GM19043 (cell line): ENCODE results near the gene ARHGAP22.

Experiments
- ATAC-seq: cut with Tn5 transposase; IDR thresholded peaks from one replicate; pipeline ENCODE4 v1.9.1; 2021; ENCODE audit warnings: low read depth; ENCODE audit not compliant: unreplicated experiment

The ARHGAP22 gene

DNA sequence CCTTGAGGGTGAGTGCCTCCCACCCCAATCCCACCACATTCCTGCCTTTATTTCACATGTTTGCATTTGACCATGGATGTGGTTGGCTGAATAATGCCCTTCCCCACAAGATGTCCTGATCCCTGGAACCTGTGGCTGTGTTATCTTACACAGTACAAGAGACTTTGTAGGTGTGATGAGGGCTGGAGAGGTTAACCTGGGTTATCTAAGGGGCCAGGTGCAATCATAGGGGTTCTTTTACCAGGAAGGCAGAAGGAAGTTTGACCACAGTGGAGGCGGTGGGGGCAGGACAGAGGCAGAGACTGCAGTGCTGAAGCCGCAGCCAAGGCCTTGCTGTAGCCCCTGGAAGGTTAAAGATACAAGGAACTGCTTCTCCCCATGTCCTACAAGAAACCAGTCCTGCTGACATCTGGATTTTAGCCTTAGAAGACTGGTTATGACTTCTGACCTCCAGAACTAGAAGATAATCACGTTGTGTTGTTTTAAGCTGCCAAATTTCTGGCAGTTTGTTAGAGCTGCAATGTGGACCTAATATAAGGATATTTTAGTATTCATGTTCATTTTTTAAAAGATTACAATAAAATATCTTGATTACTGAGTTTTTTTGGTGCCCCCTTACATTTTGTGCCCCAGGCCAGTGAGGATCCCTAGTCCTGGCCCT, 136.6 kb downstream of the ARHGAP22 start:
- no peak for ATAC-seq

DNA sequence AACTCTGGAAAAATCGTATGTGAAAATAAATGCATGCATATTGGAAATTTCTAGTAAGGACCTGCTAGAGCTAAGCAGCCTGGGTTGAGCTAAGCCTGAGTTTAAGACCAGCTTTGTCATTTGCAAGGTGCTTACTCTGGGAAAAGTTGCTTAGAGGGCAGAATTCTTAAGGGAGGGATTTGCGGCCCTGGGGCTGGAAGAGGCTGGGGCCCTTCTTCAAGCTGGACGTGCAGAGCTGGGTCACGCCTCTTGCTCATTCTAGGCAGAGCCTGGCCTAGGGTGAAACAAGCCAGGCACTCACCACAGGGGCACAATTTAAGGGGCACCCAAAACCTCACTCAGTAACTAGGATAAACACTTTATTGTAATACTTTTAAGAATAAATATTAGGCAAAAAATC, 137.2 kb downstream of the ARHGAP22 start:
- no peak for ATAC-seq

DNA sequence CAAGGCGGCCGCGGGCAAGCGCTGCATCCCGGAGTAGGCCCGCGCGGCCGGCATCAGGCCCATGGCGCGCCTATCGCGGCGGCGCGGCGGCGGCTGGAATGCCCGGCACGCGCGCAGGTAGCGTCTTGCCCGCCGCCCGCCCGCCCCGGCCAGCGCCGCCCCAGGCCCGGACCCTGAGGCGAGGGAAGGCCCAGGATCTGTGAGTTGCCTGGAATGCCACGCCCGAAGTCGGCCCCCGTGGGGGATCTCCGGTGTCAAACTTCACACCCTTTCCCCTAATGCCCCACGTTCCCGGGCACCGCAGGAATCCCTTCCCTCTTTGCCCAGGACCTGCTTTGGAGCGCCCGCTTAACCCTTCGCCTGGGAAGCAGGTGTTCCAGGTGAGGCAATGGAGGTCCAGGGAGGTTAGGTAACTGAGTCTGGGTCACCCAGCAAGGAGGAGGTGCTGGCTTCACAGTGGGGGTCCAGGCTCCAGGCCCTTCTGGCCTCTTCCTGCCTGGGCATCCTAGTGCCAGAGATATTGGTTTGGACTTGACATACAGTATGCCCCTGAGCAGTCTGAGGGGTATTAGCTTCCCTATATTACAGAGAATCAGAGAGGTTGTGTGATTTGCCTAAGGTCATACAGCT, 138.1 kb downstream of the ARHGAP22 start:
- no peak for ATAC-seq

DNA sequence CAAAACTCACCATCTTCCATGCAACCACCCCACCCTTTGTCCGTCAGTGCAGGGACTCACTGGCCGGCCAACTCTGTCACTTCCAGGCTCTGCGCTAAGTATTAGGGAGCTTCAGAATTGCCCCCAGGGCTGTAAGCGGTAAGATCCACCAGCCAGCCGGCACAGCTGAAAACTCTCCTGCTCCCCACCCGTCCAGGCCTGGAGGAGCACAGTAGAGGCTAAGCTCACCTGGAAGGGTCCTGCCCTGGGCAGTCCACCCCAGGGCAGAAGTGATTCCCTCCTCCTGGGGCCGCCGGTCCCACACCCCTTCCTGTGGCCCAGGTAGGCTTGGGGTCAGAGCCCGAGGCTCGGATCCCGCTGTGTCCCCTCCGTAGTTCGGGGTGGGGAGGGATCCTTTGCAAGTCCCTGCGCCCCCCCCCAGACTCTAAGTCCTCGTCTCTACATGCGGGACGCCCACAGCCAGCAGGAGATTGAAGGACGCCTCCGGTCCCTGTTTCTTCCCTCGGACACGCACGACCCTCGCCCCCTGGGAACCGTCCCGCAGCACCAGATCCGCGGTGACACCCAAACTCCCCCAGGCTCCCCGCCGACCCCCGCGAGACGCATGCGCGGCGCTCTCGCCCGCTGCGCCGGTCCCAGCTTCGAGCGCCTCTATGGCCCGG, 138.9 kb downstream of the ARHGAP22 start:
- ATAC-seq, result no peak

DNA sequence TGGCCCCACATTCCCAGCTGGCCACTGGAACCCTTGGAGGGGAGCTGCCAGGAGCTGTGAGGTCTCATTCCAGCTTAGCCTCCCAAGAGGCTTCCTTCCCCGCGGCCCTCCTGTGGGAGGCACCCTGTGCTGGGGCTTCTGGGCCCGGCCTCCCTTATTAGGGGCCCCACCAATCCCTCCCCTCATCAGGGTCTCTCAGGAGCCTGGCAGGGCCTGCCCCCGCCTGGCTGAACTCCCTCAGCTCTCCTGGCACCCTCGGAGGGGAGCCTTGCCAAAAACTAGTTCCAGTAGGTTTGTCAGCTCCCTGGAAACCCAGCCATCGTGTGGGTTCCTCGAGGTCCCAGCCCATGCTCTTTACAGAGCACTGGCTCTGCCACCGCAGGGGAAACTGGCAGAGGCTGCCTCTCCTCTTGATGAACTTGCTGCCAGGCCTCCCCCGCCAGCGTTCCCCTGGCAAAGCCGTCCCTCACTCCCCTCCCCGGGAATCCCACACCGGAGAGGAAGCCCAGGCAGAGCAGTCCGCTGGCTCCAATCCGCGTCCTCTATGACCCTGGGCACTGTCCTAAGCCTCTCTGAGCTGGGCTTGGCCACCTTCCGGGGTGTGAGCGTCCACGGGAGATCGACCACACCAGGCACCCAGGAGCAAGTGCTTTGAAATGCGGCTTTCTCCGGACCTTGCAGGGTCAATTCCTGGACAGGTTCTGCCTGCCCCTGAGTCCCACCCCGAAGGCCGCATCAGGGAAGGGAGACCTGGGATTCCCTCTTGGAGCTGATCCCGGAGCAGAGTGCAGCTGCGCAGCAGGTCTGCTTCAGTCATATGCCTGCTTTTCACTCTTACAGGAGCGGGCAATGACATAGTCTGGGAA, 139.8 kb downstream of the ARHGAP22 start:
- ATAC-seq, result no peak

GRCh38 chr10:48464121-48464870, 140.6 kb downstream of the ARHGAP22 start:
- ATAC-seq, result no peak

DNA sequence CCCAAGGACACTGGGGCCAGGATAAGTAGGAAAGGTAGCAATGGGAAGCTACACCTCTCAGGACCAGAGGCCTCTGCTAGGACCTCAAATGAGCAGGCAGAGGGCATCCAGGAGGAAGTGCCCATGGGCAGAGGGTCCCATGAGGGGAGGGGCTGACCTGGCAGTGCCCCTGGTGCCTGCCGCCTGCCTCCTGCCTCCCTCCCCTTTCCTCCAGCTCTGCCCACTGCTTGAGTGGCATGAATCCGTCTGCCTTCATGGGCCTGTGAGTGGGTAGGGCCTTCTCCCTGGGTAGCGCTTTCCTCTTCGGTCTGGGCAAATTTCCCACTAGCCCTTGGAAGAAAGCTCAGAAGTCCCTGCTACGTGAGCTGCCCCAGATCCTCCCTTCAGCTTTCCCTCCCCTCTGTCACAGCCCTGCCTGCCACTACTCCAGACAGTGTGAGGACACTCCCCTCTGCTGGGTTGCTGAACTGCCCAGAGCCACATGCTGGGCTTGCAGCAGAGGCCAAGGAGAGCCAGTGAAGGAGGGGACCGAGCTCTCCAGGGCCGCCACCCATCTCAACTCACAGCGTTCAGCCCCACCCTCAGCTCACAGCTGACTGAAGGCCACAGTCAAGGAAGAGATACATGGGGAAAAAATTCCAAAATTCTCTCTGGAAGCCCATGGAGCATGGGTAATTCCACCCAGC, 141.4 kb downstream of the ARHGAP22 start:
- ATAC-seq, result no peak

DNA sequence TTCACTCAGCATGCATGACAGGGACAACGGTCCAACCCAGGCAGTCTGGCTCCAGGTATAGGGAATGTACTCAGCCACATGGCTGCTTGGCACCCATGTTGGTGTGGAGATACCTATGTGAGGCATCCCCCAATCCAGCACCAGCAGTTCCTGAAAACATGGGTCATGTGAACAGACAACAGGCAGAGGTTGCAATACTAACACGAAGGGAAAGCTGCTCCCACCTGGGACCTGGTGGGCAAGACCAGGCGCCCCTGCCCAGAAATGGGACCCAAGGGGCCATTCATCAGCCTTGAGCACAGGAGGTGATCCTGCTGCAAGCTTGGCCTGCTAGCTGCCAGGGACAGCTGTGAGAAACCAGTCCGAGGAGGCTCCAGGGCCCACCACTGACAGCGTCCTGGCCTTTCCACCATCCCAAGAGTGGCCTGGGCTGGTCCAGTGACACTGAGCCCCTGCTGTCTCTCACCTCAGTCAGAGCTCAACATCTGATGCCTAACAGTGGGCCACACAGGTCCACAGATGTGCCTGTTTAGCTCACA, 142.3 kb downstream of the ARHGAP22 start:
- no peak for ATAC-seq

DNA sequence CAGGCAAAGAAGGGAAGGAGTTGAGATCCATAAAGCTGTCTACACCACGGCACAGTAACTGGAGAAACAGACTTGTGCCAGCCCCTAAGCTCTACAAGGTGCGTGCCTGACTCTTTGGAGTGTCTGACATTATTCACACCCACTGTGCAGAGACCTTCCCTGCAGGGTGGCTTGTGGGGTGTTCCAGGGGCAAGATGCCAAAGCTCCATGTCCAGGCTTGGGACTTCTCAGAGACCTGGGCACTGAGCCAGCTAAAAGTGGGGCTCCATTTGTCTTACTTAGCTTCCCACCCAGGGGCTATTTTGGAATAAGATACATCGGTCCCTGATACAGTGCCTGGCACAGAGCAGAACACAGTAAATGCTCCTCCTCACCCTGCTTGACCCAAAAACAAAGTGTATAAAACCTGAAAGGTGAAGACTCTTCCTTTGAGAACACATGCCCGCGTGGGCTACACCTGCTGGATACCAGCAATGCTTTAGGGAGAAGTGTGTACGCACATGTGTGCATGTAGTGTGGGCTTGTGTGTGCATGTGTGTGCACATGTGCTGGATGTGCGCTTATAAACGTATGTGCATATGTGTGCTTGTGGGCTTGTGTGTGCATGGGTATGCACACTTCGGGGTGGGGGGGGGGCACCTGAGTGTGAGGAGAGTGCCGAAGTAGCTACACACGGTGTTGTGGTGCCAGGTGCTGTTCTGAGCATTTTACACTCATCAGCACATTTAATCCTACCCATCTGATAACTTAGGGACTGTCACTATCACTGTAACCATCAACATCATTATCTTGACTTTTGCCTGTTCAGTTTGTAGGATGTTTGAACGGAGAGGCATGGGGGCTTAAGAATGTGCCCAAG, 143.0 kb downstream of the ARHGAP22 start:
- ATAC-seq, result no peak

- ATAC-seq, result no peak
Measured at GRCh38 chr10:48460182-48460581, 144.7 kb downstream of the ARHGAP22 start.

- no peak for ATAC-seq
Measured at GRCh38 chr10:48459270-48460150, 145.4 kb downstream of the ARHGAP22 start.

DNA sequence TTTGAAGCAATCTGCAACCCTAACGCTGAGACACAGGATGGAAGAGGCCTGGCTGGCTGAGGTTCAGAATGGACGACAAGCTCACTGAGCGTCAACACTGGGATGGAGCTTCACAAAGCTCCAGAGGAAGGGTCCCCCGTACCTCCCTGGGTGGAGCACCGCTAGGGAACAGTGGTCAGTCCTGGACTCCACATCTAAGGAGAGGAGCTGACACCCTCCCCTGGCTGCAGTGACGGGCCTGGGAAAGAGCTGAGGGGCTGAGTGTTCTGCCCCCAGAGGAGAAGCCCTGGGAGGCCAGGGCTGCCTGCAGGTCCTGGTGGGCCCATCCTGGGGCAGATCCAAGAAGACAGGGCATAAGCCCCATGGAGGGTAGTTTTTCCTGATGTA, 146.2 kb downstream of the ARHGAP22 start:
- ATAC-seq, result no peak

- no peak for ATAC-seq
Measured at GRCh38 chr10:48457949-48458661, 146.8 kb downstream of the ARHGAP22 start.

GRCh38 chr10:48456808-48457761, 147.8 kb downstream of the ARHGAP22 start:
- no peak for ATAC-seq

DNA sequence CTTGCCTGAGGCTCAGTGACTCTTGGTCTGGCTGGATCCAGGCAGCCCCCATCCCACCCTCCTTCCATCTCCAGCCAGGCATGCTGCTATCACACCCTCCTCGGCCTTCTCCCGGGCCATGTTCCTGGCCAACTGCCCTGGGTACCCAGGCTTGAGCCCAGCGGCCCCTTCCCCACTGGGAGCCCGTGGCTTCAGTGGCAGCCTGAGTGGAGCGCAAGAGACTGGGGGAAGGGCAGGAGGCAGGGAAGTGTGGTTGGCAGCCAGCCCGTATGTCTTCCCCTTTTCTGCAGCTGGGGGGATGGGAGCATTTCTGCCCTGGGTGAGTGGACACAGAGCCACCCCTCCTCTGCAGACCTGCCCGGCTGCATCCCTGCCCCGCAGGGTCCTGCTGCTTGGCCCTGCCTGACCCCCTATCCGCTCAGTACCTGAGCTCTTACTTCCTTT, 148.5 kb downstream of the ARHGAP22 start:
- ATAC-seq, result no peak
